Spinal cord (tissue), 10 donors: ENCODE results near the gene RASSF8. TPM values are rescaled to one million over a fixed set of nuclear protein-coding genes. Genes with fewer than 3 reads are reported as not detected.

Experiments used
- DNase-seq, 6 donors: peaks; one replicate each; pipeline versions ENCODE4 v3.0.0 to v3.0.0-alpha.2; 2013 to 2015; ENCODE audit warnings: low spot score in 6 of 6, low read depth in 4 of 6
- H3K27ac ChIP-seq: one replicate; pipeline ENCODE4 v1.5.1; 2013; ENCODE audit warnings: low read depth, low read length, control low read depth
- H3K27me3 ChIP-seq: one replicate; pipeline ENCODE4 v1.6.1; 2013; ENCODE audit warnings: low read length; ENCODE audit not compliant: control insufficient read depth, insufficient read depth
- H3K36me3 ChIP-seq: one replicate; pipeline ENCODE4 v1.6.1; 2013; ENCODE audit warnings: low read length; ENCODE audit not compliant: control insufficient read depth, insufficient read depth
- H3K4me1 ChIP-seq: one replicate; pipeline ENCODE4 v1.6.1; 2013; ENCODE audit warnings: low read length; ENCODE audit not compliant: control insufficient read depth, insufficient read depth
- H3K4me3 ChIP-seq: one replicate; pipeline ENCODE4 v1.5.1; 2013; ENCODE audit warnings: low read depth, low read length, control low read depth
- H3K9me3 ChIP-seq: one replicate; pipeline ENCODE4 v1.6.1; 2013; ENCODE audit warnings: low read length; ENCODE audit not compliant: control insufficient read depth, insufficient read depth
- WGBS: methylation state at CpG from one replicate; pipeline ENCODE4 v1.1.5; 2013; ENCODE audit warnings: missing lambda C conversion rate; ENCODE audit not compliant: insufficient coverage; 5-methylcytosine and 5-hydroxymethylcytosine counted together
- polyA plus RNA-seq, 2 donors: library from polyadenylated mRNA; unstranded; fragments of 120-200 nt; gene quantifications; one replicate each; pipeline ENCODE4 v1.2.1, GENCODE V29; 2013; ENCODE audit not compliant: insufficient read length in 2 of 2
- total RNA-seq, 2 donors: library from RNA; depleted of rRNA in 1 of 2; stranded (reverse); fragments of 120-200 nt in 1 of 2; fragments of >200 nt in 1 of 2; gene quantifications; one replicate each; pipeline versions ENCODE4 v1.2.3 to v1.2.4, GENCODE V29; 2013 to 2014
- donor health status: healthy.

The RASSF8 gene
- total and polyA plus RNA-seq, 4 donors, result 17.5 to 80.7 (median 46.7) TPM

DNA sequence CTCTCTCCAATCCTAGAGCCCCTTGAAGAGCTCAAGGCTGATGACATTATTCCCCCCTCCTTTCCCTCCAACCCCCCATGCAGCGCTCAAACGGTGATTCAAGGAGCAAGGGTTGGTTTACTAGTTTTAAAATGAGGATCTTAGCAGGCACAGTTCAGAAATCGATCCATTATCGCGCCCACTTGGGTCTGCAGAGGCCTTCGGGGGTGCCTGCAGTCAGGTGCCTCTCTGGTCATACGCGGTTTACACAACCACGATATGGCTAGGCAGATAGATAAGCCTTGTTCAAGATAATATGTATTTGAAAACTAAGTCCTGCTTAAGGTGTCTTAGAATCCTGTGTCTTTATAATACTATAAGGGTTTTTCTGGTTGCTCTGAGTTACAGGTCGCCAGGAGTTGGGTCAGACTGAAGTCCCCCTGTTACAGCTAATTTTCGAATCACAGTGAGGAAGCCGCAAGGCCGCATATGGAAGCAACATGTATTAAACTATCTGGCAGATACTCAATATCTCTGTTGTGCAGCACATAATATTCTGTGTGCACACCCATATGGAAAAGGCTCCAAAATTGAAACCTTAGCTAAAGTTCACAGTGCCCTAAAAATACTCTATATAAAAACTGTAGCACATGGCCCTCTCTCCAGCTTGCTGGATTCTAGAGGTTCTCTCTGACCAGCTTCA lies 156.4 kb downstream of the RASSF8 start:
- no peak for DNase-seq
- Histone ChIP-seq H3K36me3 (no peaks in the 10 kb centered on the region), H3K27ac (peak overlapping the region; percentile 92), H3K4me3 (peak overlapping the region; percentile 80), H3K9me3 (no peaks in the 10 kb centered on the region), H3K4me1 (peaks cover 15% of the 10 kb centered on the region), H3K27me3 (no peaks in the 10 kb centered on the region)
- WGBS, result 39% methylated on average over 9 of the region's 13 CpGs

DNA sequence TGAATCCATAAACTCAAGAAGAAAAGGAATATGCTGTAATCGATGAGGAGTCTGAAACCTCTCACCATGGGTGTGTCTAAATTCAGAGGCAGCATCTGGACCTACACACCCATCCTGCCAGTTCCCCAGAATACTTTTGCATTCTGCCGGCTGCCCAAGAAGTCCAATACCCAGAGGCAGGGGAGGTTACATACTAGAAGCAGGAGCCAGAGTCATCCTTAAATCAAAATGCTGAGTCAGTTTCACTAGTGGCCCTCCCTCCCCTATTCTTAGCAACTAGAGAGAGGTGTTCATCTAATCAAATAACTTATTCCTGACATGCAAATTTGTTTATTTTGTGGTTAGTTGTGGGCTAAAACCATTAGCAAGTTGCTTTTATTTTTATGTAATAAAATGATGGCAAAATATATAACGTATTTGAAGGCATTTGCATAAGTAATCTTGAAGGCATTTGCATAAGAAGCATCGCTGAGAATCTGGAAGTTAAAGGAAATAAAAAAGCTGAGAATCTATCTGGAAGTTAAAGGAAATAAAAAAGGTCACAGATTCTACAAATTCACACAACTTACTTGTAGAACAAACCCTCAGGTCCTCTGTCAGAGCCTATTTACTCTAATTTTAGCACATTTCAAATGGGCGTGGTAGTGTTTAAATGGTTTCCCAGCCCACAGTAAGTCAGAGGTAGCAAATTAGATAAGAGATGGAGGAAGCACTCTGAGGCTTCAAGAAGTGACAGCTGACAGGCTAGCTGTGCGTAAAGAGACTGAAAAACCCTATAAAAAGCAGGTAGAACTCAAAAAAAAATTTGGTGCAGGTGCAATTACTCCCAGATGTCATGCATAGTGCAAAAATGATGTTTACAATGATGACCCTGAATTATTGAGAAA lies 158.6 kb downstream of the RASSF8 start:
- DNase-seq, result no peak
- peaks cover 15% of the 10 kb centered on the region for H3K4me1 ChIP-seq
- WGBS, result 50% methylated on average over 2 of the region's 6 CpGs
- no peaks in the 10 kb centered on the region for H3K9me3 ChIP-seq
- H3K27ac ChIP-seq, result no peak overlapping the region
- no peaks in the 10 kb centered on the region for H3K36me3 ChIP-seq
- no peaks in the 10 kb centered on the region for H3K27me3 ChIP-seq
- no peak overlapping the region for H3K4me3 ChIP-seq

DNA sequence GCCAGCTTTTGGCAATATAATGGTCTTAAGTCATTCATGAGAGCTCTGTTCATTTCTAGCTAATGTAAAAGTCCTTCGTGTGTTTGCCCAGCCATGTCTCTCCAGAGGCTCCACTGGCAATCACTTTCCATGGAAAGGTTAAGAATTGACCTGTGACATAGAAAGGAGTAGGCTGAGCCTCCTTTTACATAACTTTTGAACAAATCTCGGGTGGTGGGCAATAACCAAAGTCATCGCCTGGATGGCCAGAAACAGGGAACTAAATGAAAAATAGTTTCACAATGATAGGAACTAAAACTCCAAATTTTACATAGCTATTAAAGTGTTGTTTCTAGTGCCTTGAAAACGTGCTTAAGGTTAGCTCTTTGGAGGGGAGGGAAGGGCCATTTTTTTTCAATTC lies 159.8 kb downstream of the RASSF8 start:
- H3K9me3 ChIP-seq, result no peaks in the 10 kb centered on the region
- peaks cover 12% of the 10 kb centered on the region for H3K4me1 ChIP-seq
- no CpG with 5 or more reads among the region's 4 CpGs for WGBS
- H3K27ac ChIP-seq, result no peak overlapping the region
- H3K36me3 ChIP-seq, result no peaks in the 10 kb centered on the region
- no peak for DNase-seq
- no peak overlapping the region for H3K4me3 ChIP-seq
- H3K27me3 ChIP-seq, result no peaks in the 10 kb centered on the region

DNA sequence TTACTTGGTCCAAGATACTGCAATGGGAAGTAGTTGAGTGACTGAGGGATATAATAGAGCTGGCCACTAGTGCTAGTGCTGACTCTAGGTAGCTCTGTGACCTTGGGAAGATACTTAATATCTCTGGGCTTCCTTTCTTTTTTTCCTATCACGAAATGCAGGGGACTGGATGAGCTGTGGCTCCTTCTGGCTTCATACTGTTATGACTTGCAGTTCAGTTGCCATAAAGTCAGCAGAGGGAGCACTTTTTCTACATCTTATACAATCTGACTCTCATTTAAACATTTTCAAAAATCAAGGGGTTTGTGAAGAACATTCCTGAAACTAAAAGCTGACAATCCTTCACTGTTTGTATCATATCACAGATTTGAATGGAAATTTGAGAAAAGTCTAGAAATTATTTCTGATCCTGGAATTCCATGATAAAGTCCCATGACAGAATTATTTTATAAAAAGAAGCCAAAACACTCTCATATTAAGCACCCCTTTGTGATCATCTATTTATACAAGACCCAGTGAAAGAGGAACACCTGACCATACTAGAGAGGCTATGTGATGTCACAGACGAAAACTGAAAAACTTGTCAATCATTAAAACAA lies 161.0 kb downstream of the RASSF8 start:
- H3K27me3 ChIP-seq, result peaks cover 3% of the 10 kb centered on the region
- peak in 2 of 6 donors; percentile 87 to 94 for DNase-seq
- no peaks in the 10 kb centered on the region for H3K9me3 ChIP-seq
- WGBS, result 0% methylated on average over 1 of the region's 2 CpGs
- peak overlapping the region; percentile 25 for H3K27ac ChIP-seq
- H3K4me1 ChIP-seq, result peaks cover 8% of the 10 kb centered on the region
- no peak overlapping the region for H3K4me3 ChIP-seq
- H3K36me3 ChIP-seq, result no peaks in the 10 kb centered on the region

DNA sequence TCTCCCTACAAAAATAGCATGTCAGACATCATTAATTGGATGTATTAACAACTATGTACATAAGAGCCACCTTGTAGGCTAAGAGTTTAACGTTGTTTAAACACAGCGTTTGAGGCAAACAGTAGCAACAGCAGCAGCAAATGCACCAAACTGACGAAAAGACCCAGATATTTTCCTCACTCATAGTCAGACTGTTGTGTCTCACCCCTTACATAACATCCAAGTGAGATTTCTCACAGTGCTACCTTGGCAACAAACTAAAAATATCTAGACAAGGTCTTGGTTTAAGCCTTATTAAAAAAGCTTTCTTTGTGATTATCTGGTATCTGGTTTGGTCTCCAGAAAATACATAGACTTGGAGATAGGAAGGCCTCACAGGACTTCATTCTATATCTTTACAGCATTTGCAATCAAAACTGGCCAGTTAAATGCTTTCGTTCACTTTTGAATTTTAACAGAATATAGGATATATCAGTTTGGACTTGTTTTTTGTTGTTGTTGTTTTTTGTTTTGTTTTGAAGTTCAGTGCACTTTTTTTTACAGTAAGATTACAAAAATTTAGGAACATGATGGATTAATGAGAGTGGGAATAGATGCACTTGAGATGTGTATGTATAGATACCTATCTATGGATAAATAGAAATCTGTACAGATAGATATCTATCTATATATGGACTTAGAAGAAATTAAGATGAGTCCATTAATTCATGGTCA lies 162.2 kb downstream of the RASSF8 start:
- Histone ChIP-seq H3K36me3 (no peaks in the 10 kb centered on the region), H3K4me1 (peaks cover 5% of the 10 kb centered on the region), H3K27ac (peak overlapping the region; percentile 64), H3K9me3 (no peaks in the 10 kb centered on the region), H3K4me3 (peak overlapping the region; percentile 16), H3K27me3 (peaks cover 5% of the 10 kb centered on the region)
- WGBS, result 57% methylated on average over 3 of the region's 4 CpGs
- DNase-seq, result peak in 1 of 6 donors; percentile 13

DNA sequence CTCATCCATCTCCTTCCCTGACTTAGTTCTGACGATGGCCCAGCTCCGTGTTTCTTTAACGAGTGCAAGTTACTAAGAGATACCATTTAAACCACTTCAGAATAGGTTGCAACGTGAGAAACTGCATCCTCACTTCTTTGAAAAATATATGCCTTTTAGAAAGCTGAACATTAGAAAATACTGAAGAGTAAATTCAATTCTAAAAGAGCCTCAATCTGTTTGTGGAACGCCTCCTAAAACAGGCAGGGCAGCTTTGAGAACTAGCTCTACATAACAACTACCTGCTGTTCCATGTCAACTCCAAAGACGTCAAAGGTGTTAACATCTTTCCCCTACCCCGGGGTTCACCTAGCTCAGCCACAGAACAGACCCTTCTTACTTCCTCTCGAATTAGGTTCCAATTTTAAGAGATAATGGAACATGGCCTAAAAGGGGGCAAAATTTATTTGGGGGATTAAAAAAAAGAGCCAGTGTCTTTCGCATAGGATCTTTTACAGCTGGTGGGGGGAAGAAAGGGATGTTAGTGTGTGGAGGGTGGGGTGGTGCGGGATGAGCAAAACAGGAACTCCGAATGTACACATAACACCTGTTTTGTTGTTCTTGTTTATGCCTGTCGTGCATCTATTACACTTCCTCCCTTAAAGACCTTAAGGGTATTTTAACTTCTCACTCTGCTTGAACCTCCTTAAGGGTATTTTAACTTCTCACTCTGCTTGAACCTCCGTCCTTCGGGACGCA lies 163.0 kb downstream of the RASSF8 start:
- Histone ChIP-seq H3K27me3 (peaks cover 5% of the 10 kb centered on the region), H3K27ac (peak overlapping the region; percentile 64), H3K4me3 (peak overlapping the region; percentile 39), H3K36me3 (no peaks in the 10 kb centered on the region), H3K9me3 (no peaks in the 10 kb centered on the region), H3K4me1 (peaks cover 7% of the 10 kb centered on the region)
- 37% methylated on average over 10 of the region's 15 CpGs for WGBS
- peak in 1 of 6 donors; percentile 18 for DNase-seq

DNA sequence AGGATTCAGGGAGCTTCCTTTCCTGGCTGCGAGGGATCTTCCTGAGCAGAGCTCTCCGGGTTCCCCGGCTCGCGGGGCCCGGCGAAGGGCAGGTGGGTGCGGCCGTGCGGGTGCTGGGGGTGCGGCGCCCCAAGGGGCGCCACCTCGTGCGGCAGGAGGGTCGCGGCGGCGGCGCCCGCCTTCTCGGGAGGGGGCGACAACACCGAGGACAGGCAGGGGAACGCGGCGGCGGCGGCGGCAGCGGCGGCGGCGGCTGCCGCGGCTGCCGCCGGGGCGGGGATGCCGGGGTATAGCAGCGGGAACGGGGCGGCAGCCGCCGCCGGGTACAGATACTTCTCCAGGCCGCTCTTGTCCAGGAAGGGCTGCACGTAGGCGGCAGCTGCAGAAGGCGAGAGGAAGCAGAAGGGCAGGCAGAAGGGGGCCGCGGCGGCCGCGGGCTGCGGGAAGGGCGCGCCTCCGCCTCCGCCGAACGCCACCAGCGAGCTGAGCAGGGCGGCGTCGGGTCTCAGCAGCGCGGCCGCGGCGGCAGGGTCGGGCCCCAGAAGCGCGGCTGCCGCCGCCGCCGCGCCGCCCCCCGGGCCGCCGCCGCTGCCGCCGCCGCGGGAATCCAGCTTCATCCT lies 163.7 kb downstream of the RASSF8 start:
- peaks cover 7% of the 10 kb centered on the region for H3K4me1 ChIP-seq

DNA sequence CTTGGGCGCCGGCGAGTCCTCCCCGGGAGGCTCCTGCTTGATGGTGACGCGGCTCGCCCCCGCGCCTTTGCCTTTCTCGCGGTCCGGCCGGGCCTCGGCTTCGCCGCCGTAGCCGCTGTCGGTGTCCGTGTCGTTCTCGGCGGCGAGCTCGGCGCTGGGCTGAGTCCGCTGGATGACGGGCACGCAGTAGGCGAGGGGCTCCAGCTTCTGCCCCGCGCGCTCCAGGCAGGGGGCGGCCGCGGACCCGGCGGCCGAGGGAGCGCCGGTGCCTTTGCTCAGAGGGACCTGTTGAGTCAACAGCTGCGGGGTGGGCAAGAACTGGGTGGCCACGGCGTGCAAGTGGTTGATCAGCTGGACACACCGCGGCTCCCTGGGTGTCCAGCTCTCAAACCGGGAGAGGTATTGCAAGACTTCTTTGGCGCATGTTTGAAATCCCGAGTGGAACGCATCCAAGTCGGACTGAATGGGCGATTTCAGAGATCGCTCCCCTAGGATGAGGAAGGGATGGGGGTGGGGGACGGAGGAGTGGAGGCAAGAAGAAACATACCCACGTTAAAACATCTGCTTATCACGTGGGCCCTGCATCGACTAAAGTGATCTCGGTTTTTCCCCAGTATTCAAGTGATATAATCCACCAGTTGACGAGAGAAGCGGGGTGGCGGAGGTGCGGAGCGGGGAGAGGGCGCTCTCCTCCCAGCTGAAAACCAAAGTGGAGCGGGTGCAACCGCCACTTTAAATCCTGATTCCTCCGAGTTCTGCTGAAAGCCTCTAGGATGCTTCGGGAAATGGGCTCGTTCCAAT lies 164.4 kb downstream of the RASSF8 start:
- Histone ChIP-seq H3K4me1 (peaks cover 7% of the 10 kb centered on the region), H3K4me3 (peak overlapping the region; percentile 73), H3K9me3 (no peaks in the 10 kb centered on the region), H3K27me3 (peaks cover 5% of the 10 kb centered on the region), H3K36me3 (no peaks in the 10 kb centered on the region), H3K27ac (peak overlapping the region; percentile 91)
- DNase-seq, result peak in 3 of 6 donors; percentile 68 to 88 (median 83)
- WGBS, result under 1% methylated on average over 62 of the region's 69 CpGs

More for the DNA sequence above, 163.7 kb downstream of the RASSF8 start:
- peak overlapping the region; percentile 73 for H3K4me3 ChIP-seq
- H3K9me3 ChIP-seq, result no peaks in the 10 kb centered on the region
- H3K27ac ChIP-seq, result peak overlapping the region; percentile 91
- H3K36me3 ChIP-seq, result no peaks in the 10 kb centered on the region
- DNase-seq, result peak in 1 of 6 donors; percentile 47
- WGBS, result under 1% methylated on average over 88 of the region's 88 CpGs
- peaks cover 5% of the 10 kb centered on the region for H3K27me3 ChIP-seq
